HG03460 (cell line): ENCODE data around the gene BICC1.

Experiments
- ATAC-seq: cut with Tn5 transposase; IDR thresholded peaks from one replicate; pipeline ENCODE4 v1.9.1; 2021; ENCODE audit not compliant: unreplicated experiment

Gene BICC1

GRCh38 chr10:58645416-58646146 lies 132.9 kb downstream of the BICC1 start:
- no peak for ATAC-seq

DNA sequence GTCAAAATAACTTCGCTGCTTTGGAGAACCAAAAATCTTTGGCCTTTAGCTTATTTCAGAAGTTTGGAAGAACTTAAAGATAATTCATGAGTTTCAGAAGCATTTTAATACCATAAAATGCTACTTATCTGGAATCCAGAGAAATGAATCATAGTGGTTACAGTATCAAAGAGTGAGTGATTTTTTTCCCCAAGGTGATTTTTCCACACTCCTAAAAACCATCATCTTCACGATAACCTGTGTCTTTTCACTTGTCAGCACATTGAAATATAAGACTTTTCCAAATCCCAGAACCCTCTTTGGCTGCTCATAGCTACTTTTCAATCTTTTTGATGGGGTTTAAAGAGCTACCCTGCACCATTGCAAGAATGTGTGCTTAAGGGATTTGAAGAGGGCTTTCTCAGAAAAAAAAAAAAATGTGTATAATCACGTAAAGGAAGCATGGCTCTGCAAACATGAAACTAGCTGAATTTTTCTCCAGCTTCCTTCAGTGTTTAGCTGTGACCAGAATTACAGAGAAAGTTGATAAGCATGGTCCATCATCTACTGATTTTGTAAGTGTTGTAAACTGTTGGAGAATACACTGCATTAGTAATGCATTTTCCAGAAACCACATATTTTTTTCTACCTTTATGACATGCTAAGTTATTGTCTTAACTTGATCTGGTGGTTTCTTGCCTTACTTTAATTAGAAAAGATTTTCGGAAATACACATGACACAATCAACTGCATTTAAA lies 134.9 kb downstream of the BICC1 start:
- no peak for ATAC-seq

DNA sequence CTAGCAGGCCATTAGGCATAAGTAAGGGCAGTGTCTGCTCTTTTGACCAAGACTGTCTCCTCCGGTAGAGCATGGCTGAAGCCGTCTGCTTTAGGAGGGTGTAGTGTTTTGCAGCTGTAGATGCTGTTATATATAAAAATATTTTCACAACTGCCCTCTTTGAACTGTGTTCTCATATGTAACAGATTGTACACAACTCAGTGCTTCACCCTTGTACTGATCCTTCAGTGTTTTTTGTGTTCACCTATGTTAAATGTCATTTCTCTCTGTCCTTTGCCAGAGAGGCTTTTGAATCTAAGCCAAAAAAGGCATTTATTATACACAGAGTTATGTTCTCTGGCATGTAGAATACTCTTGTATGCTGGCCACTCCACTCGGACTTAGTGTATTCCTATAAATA lies 135.5 kb downstream of the BICC1 start:
- no peak for ATAC-seq

DNA sequence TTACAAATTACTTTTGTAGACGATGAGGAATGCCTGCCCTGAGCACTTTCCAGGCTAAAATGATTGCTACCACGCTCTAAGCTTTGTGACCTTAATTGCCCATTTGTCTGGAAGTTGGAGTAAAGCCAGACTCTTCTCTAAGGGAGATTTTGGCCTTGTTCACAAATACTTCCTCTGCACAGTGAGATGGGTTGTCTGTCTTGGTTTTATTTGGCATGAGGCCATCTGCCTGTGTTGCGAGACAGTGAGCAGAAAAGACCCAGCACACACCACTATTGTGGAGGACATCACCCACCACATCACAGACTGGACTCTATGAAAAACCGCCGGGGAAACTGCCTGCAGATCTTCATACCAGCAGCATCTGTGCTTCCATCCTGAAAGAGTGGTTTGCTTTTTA lies 138.4 kb downstream of the BICC1 start:
- ATAC-seq: no peak

DNA sequence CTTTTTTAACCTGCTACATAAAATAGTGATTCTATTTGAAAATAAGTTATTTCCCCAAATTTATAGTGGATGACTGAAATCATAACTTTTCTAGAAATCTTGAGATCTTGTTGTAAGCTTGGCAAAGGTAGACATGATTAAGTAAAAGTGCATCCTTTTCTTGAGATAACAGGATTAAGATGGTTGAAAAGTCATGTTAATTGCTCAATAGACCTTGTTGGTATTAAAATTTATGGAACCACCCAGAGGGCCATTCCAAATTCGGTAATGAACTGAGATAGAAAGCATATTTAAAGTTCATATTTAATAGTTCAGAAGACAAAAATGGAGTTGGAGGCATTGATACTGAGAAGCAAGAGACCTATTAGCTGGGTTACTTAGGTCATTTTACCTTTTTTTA lies 139.1 kb downstream of the BICC1 start:
- no peak for ATAC-seq

DNA sequence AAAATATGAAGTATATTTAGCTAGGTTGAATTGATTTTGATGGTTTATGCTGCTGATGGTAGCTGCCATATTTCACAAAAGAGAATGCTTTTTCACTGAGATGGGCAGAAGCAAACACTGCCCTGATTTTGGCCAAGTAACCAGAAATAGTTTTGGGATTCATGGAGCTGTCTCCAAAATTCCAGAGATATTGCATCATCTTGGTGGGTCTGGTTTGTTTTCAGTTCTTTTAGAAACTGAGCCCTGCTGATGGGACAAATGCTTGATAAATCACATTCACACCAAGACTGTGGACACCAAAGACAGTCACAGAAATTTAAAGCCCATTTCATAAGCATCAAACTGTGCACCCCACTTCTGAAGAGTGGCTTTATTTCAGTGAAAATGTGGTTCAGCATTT lies 140.5 kb downstream of the BICC1 start:
- ATAC-seq: no peak

GRCh38 chr10:58660575-58661255 lies 148.0 kb downstream of the BICC1 start:
- ATAC-seq: no peak

- ATAC-seq: no peak
These were observed 148.7 kb downstream of the BICC1 start for GRCh38 chr10:58661336-58661735.

DNA sequence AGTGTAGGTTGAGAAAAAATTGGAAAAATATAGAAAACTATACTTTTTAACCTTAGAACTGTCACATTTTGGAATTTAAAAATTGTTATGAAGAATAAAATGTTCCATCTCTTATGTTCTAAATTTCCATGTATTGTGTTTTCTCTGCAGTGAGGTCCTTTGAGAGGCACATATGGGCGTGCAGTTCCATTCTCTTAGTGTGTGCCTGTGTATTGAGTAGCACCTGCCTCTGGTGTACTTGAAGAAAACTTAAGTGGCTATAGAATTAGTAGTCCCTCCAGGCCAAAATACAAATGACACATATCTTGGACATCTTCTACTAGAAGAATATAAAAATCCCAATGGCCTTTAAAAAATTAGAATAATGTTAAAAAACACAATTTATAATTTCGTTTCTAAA lies 149.2 kb downstream of the BICC1 start:
- ATAC-seq: no peak

- no peak for ATAC-seq
These were observed 149.6 kb downstream of the BICC1 start for GRCh38 chr10:58662314-58662713.

GRCh38 chr10:58665361-58665760 lies 152.7 kb downstream of the BICC1 start:
- ATAC-seq: no peak

DNA sequence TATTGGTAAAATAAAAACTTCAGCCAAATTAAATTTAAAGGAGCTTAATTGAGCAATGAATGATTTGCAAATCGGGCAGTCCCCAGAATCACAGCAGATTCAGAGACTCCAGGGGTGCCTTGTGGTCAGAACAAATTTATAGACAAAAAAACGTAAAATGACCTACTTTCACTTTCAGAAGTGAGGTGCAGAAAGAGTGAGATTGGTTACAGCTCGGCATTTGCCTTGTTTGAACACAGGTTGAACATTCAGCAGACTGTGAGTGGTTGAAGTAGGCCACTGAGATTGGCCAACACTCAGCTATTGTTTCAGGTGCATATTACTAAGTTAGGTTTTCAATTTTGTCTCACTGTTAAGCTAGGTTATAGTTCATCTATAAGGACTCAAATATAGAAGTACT lies 153.4 kb downstream of the BICC1 start:
- no peak for ATAC-seq

GRCh38 chr10:58667658-58668310 lies 155.1 kb downstream of the BICC1 start:
- no peak for ATAC-seq

- no peak for ATAC-seq
These were observed 160.2 kb downstream of the BICC1 start for GRCh38 chr10:58672845-58673244.

- ATAC-seq: no peak
These were observed 161.6 kb downstream of the BICC1 start for GRCh38 chr10:58674251-58674650.

DNA sequence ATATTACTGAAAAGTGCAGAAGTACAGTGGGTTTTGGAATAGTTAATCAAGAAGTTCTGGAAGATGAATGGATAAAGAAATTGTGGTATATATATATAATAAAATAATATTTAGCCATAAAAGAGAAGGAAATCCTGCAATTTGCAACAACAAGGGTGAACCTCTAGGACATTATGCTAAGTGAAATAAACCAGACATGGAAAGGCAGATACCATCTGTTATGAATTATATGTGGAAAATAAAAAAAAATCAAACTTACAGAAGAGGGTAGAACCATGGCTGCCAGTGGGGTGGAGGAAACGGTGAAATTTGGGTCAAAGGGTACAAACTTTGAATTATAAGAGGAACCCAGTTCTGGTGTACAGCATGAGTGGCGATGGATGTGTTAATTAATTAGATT lies 162.6 kb downstream of the BICC1 start:
- no peak for ATAC-seq

GRCh38 chr10:58691528-58691927 lies 178.9 kb downstream of the BICC1 start:
- no peak for ATAC-seq

GRCh38 chr10:58693919-58694318 lies 181.2 kb downstream of the BICC1 start:
- ATAC-seq: no peak

GRCh38 chr10:58695022-58695421 lies 182.3 kb downstream of the BICC1 start:
- ATAC-seq: no peak

DNA sequence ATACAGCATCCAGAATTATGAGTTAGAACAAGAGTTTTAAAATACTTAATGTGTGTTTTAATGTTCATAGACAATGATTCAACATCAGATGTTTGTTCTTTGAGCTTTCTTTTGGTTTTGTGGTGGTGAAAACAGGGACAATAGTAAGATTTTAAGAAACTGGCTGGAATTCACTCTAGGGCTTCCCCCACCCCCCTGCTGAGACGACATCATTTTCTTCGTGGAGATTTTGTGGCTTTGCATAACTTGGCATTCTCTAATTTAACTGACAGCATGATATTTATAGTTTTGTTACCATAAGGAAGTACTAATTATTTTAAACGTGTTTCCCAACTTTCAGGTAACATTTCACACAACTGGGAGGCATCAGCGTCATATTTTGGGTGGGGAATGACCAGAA lies 184.1 kb downstream of the BICC1 start:
- ATAC-seq: no peak

GRCh38 chr10:58697691-58698090 lies 185.0 kb downstream of the BICC1 start:
- no peak for ATAC-seq
